GM23338 (cell line): ENCODE measurements around the gene SLC8A1.

Experiments used
- EZH2 ChIP-seq: fragments of 200-600 bp; sonication (generic); IDR thresholded peaks from one replicate; pipeline ENCODE4 v1.8.0; 2017; ENCODE audit warnings: antibody characterized with exemption, mild to moderate bottlenecking, low read depth; ENCODE audit not compliant: unreplicated experiment
- EZH2phosphoT487 ChIP-seq: fragments of 200-600 bp; sonication (generic); IDR thresholded peaks from one replicate; pipeline ENCODE4 v1.8.1; 2018; ENCODE audit warnings: antibody characterized with exemption; ENCODE audit not compliant: unreplicated experiment
- JUNB ChIP-seq: IDR thresholded peaks from one replicate; pipeline ENCODE4 v1.6.1; 2016; ENCODE audit warnings: antibody characterized with exemption; ENCODE audit not compliant: unreplicated experiment
- POLR2AphosphoS5 ChIP-seq: IDR thresholded peaks from 2 replicates; pipeline ENCODE4 v1.6.1; 2016; ENCODE audit warnings: antibody characterized with exemption, low read depth
- TF ChIP-seq, protein P1 (sequence below), 2 experiments: fragments of 200-600 bp in 1 of 2; sonication (generic) in 1 of 2; conservative IDR thresholded peaks; 2 replicates each; pipeline versions ENCODE4 v1.5.1 to v1.6.1; 2016 to 2017; ENCODE audit warnings: antibody characterized with exemption in 2 of 2, low read depth in 2 of 2, mild to moderate bottlenecking in 2 of 2, moderate library complexity in 1 of 2
- TF ChIP-seq, protein P2 (sequence below): IDR thresholded peaks from one replicate; pipeline ENCODE4 v1.6.1; 2018; ENCODE audit warnings: antibody characterized with exemption; ENCODE audit not compliant: unreplicated experiment

DNA sequence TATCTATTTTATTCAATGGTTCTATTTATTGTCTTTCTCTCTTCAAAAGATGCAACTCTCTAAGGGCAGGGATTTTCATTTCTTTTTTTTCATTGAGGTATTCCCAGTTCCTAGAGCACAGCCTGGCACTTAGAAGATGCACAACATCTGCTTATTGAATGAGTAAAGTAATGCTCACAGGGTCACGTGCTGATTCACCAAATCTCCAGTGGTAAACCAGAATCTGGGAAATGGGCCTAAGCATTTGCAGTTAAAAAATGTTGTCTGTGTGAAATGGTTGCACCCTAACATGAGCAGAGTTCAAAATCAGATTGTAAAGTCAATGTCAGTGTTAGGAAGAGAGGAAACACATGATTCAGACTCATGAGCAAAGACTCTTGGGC, 15.8 kb downstream of the SLC8A1 start:
- no peak for TF ChIP-seq EZH2
- TF ChIP-seq, protein P1, sequence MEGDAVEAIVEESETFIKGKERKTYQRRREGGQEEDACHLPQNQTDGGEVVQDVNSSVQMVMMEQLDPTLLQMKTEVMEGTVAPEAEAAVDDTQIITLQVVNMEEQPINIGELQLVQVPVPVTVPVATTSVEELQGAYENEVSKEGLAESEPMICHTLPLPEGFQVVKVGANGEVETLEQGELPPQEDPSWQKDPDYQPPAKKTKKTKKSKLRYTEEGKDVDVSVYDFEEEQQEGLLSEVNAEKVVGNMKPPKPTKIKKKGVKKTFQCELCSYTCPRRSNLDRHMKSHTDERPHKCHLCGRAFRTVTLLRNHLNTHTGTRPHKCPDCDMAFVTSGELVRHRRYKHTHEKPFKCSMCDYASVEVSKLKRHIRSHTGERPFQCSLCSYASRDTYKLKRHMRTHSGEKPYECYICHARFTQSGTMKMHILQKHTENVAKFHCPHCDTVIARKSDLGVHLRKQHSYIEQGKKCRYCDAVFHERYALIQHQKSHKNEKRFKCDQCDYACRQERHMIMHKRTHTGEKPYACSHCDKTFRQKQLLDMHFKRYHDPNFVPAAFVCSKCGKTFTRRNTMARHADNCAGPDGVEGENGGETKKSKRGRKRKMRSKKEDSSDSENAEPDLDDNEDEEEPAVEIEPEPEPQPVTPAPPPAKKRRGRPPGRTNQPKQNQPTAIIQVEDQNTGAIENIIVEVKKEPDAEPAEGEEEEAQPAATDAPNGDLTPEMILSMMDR (conservative IDR thresholded peaks at IDR 0.05; ENCODE audit: low read depth in 2 of 2), result no peak
- TF ChIP-seq POLR2AphosphoS5, result no peak
- no peak for TF ChIP-seq EZH2phosphoT487
- TF ChIP-seq, protein P2, sequence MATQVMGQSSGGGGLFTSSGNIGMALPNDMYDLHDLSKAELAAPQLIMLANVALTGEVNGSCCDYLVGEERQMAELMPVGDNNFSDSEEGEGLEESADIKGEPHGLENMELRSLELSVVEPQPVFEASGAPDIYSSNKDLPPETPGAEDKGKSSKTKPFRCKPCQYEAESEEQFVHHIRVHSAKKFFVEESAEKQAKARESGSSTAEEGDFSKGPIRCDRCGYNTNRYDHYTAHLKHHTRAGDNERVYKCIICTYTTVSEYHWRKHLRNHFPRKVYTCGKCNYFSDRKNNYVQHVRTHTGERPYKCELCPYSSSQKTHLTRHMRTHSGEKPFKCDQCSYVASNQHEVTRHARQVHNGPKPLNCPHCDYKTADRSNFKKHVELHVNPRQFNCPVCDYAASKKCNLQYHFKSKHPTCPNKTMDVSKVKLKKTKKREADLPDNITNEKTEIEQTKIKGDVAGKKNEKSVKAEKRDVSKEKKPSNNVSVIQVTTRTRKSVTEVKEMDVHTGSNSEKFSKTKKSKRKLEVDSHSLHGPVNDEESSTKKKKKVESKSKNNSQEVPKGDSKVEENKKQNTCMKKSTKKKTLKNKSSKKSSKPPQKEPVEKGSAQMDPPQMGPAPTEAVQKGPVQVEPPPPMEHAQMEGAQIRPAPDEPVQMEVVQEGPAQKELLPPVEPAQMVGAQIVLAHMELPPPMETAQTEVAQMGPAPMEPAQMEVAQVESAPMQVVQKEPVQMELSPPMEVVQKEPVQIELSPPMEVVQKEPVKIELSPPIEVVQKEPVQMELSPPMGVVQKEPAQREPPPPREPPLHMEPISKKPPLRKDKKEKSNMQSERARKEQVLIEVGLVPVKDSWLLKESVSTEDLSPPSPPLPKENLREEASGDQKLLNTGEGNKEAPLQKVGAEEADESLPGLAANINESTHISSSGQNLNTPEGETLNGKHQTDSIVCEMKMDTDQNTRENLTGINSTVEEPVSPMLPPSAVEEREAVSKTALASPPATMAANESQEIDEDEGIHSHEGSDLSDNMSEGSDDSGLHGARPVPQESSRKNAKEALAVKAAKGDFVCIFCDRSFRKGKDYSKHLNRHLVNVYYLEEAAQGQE, result no peak
- TF ChIP-seq JUNB, result no peak
